WTC11 (cell line): ENCODE results near the gene ELOVL2.

Experiments used
- FOXK1 ChIP-seq: sonication (generic); formaldehyde crosslinking; IDR thresholded peaks from 2 replicates; pipeline ENCODE4 v1.8.0; 2022; ENCODE audit warnings: mild to moderate bottlenecking, moderate library complexity, missing genetic modification reagents
- RELA ChIP-seq: sonication (generic); formaldehyde crosslinking; IDR thresholded peaks from 2 replicates; pipeline ENCODE4 v1.8.1; 2022; ENCODE audit warnings: missing genetic modification reagents, mild to moderate bottlenecking, borderline replicate concordance
- TF ChIP-seq, protein P1 (sequence below): fragments of 200-600 bp; IDR thresholded peaks from 2 replicates; pipeline ENCODE4 v1.8.0; 2022; ENCODE audit warnings: antibody characterized with exemption
- TF ChIP-seq, protein P2 (sequence below): sonication (generic); formaldehyde crosslinking; IDR thresholded peaks from 2 replicates; pipeline ENCODE4 v1.8.1; 2023; ENCODE audit warnings: mild to moderate bottlenecking, missing genetic modification reagents
- TF ChIP-seq, protein P3 (sequence below): sonication (generic); formaldehyde crosslinking; IDR thresholded peaks from 2 replicates; pipeline ENCODE4 v1.8.0; 2022; ENCODE audit warnings: mild to moderate bottlenecking, missing genetic modification reagents

DNA sequence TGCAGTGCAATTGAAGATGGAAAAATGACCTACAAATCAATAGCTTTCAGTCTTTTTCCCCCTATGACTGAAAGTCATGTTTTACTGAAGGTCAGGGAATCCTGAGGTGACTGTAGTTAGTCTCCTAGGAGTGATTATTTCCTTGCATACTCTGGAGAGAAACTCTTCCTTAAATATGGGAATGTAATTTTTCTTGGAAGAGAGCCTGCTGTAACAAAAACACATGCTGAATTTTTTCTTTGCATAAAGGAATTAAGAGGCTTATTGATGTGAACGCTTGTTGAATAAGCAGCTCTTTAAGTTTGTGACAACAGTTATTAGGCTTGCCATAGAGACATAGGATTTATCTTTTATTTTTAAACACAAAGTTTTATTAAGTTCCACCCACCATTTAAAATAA, 64.5 kb downstream of the ELOVL2 start:
- TF ChIP-seq, protein P1, sequence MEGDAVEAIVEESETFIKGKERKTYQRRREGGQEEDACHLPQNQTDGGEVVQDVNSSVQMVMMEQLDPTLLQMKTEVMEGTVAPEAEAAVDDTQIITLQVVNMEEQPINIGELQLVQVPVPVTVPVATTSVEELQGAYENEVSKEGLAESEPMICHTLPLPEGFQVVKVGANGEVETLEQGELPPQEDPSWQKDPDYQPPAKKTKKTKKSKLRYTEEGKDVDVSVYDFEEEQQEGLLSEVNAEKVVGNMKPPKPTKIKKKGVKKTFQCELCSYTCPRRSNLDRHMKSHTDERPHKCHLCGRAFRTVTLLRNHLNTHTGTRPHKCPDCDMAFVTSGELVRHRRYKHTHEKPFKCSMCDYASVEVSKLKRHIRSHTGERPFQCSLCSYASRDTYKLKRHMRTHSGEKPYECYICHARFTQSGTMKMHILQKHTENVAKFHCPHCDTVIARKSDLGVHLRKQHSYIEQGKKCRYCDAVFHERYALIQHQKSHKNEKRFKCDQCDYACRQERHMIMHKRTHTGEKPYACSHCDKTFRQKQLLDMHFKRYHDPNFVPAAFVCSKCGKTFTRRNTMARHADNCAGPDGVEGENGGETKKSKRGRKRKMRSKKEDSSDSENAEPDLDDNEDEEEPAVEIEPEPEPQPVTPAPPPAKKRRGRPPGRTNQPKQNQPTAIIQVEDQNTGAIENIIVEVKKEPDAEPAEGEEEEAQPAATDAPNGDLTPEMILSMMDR, result no peak
- TF ChIP-seq, protein P2, sequence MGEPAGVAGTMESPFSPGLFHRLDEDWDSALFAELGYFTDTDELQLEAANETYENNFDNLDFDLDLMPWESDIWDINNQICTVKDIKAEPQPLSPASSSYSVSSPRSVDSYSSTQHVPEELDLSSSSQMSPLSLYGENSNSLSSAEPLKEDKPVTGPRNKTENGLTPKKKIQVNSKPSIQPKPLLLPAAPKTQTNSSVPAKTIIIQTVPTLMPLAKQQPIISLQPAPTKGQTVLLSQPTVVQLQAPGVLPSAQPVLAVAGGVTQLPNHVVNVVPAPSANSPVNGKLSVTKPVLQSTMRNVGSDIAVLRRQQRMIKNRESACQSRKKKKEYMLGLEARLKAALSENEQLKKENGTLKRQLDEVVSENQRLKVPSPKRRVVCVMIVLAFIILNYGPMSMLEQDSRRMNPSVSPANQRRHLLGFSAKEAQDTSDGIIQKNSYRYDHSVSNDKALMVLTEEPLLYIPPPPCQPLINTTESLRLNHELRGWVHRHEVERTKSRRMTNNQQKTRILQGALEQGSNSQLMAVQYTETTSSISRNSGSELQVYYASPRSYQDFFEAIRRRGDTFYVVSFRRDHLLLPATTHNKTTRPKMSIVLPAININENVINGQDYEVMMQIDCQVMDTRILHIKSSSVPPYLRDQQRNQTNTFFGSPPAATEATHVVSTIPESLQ (CRISPR knock-in tag), result no peak
- no peak for TF ChIP-seq RELA (CRISPR knock-in tag)
- no peak for TF ChIP-seq FOXK1
- TF ChIP-seq, protein P3, sequence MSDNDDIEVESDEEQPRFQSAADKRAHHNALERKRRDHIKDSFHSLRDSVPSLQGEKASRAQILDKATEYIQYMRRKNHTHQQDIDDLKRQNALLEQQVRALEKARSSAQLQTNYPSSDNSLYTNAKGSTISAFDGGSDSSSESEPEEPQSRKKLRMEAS (CRISPR knock-in tag), result no peak
